HepG2 (cell line): ENCODE measurements around the gene SEBOX. TPM values are rescaled to one million over a fixed set of nuclear protein-coding genes. Genes with fewer than 3 reads are reported as not detected.
A peak's percentile ranks its signal among the peaks of the same experiment; 100 is the strongest.

Source experiments
- CBFB ChIP-seq: sonication (generic); formaldehyde crosslinking; IDR thresholded peaks from 2 replicates; pipeline ENCODE4 v1.4.0; 2020; ENCODE audit warnings: missing genetic modification reagents
- FOXP1 ChIP-seq, 2 experiments: fragments of 450-650 bp in 1 of 2; IDR thresholded peaks; 2 replicates each; pipeline ENCODE4 v1.6.1; 2017 to 2018; ENCODE audit warnings: antibody characterized with exemption in 1 of 2
- KLF12 ChIP-seq: sonication (generic); formaldehyde crosslinking; IDR thresholded peaks from 2 replicates; pipeline ENCODE4 v1.4.0; 2020; ENCODE audit warnings: missing genetic modification reagents, borderline replicate concordance
- MIER3 ChIP-seq: IDR thresholded peaks from 2 replicates; pipeline ENCODE4 v1.6.1; 2016; ENCODE audit warnings: missing compliant biosample characterization, borderline replicate concordance
- SMAD9 ChIP-seq: sonication (generic); formaldehyde crosslinking; IDR thresholded peaks from 2 replicates; pipeline ENCODE4 v1.5.1; 2020; ENCODE audit warnings: mild to moderate bottlenecking, missing genetic modification reagents
- TARDBP ChIP-seq: sonication (generic); formaldehyde crosslinking; IDR thresholded peaks from 2 replicates; pipeline ENCODE4 v1.8.0; 2022; ENCODE audit warnings: mild to moderate bottlenecking, missing genetic modification reagents
- ZBTB42 ChIP-seq: sonication (generic); formaldehyde crosslinking; IDR thresholded peaks from 2 replicates; pipeline ENCODE4 v1.5.0; 2020; ENCODE audit warnings: mild to moderate bottlenecking, missing genetic modification reagents
- ZNF496 ChIP-seq: sonication (generic); formaldehyde crosslinking; IDR thresholded peaks from 2 replicates; pipeline ENCODE4 v1.8.1; 2023; ENCODE audit warnings: mild to moderate bottlenecking, moderate library complexity, missing genetic modification reagents; ENCODE audit not compliant: insufficient replicate concordance
- ZNF7 ChIP-seq: IDR thresholded peaks from 2 replicates; pipeline ENCODE4 v1.6.1; 2016; ENCODE audit warnings: missing biosample characterization, missing genetic modification reagents
- ZNF746 ChIP-seq: sonication (generic); formaldehyde crosslinking; IDR thresholded peaks from 2 replicates; pipeline ENCODE4 v1.8.0; 2022; ENCODE audit warnings: mild to moderate bottlenecking, missing genetic modification reagents
- polyA plus RNA-seq, 8 experiments: library from polyadenylated mRNA; depleted of rRNA in 3 of 8; stranded (reverse) in 7 of 8; unstranded in 1 of 8; fragments of >200 nt; fragmentation: Illumina TruSeq in 4 of 8; extraction: Trizol in 4 of 8; gene quantifications; 2 replicates each; pipeline versions ENCODE4 v1.2.1 to v1.2.3, GENCODE V29; 2011 to 2016; ENCODE audit warnings: low read depth in 4 of 8, missing spikeins in 1 of 8, mixed read lengths in 1 of 8; ENCODE audit not compliant: insufficient read depth in 1 of 8
- total RNA-seq, 5 experiments: library from RNA; depleted of rRNA; stranded (reverse); fragments of >200 nt; fragmentation: Illumina TruSeq; extraction: Trizol; gene quantifications; 2 replicates each; pipeline ENCODE4 v1.2.3, GENCODE V29; 2016; ENCODE audit warnings: low read depth in 1 of 5
- TF ChIP-seq, protein P1 (sequence below): sonication (generic); formaldehyde crosslinking; IDR thresholded peaks from 2 replicates; pipeline ENCODE4 v1.4.0; 2020; ENCODE audit warnings: missing genetic modification reagents, borderline replicate concordance
- TF ChIP-seq, protein P2 (sequence below): sonication (generic); formaldehyde crosslinking; IDR thresholded peaks from 2 replicates; pipeline ENCODE4 v1.5.0; 2020; ENCODE audit warnings: mild to moderate bottlenecking, missing genetic modification reagents, moderate library complexity
- TF ChIP-seq, protein P3 (sequence below): sonication (generic); formaldehyde crosslinking; IDR thresholded peaks from 2 replicates; pipeline ENCODE4 v1.5.1; 2020; ENCODE audit warnings: missing genetic modification reagents, mild to moderate bottlenecking, borderline replicate concordance
- TF ChIP-seq, protein P4 (sequence below): sonication (generic); formaldehyde crosslinking; IDR thresholded peaks from 2 replicates; pipeline ENCODE4 v1.4.0; 2020; ENCODE audit warnings: missing genetic modification reagents

Gene SEBOX
- total and polyA plus RNA-seq, 2 of the 13 experiments (the other 11 are each of a cell fraction or from before 2014, with no cell fraction given): not detected

GRCh38 chr17:28405632-28406472 is 40.9 kb upstream of the SEBOX start, which contains the start of gene SLC46A1 (continued):
- TF ChIP-seq, protein P1, sequence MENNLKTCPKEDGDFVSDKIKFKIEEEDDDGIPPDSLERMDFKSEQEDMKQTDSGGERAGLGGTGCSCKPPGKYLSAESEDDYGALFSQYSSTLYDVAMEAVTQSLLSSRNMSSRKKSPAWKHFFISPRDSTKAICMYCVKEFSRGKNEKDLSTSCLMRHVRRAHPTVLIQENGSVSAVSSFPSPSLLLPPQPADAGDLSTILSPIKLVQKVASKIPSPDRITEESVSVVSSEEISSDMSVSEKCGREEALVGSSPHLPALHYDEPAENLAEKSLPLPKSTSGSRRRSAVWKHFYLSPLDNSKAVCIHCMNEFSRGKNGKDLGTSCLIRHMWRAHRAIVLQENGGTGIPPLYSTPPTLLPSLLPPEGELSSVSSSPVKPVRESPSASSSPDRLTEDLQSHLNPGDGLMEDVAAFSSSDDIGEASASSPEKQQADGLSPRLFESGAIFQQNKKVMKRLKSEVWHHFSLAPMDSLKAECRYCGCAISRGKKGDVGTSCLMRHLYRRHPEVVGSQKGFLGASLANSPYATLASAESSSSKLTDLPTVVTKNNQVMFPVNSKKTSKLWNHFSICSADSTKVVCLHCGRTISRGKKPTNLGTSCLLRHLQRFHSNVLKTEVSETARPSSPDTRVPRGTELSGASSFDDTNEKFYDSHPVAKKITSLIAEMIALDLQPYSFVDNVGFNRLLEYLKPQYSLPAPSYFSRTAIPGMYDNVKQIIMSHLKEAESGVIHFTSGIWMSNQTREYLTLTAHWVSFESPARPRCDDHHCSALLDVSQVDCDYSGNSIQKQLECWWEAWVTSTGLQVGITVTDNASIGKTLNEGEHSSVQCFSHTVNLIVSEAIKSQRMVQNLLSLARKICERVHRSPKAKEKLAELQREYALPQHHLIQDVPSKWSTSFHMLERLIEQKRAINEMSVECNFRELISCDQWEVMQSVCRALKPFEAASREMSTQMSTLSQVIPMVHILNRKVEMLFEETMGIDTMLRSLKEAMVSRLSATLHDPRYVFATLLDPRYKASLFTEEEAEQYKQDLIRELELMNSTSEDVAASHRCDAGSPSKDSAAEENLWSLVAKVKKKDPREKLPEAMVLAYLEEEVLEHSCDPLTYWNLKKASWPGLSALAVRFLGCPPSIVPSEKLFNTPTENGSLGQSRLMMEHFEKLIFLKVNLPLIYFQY: no peak
- TF ChIP-seq, protein P2, sequence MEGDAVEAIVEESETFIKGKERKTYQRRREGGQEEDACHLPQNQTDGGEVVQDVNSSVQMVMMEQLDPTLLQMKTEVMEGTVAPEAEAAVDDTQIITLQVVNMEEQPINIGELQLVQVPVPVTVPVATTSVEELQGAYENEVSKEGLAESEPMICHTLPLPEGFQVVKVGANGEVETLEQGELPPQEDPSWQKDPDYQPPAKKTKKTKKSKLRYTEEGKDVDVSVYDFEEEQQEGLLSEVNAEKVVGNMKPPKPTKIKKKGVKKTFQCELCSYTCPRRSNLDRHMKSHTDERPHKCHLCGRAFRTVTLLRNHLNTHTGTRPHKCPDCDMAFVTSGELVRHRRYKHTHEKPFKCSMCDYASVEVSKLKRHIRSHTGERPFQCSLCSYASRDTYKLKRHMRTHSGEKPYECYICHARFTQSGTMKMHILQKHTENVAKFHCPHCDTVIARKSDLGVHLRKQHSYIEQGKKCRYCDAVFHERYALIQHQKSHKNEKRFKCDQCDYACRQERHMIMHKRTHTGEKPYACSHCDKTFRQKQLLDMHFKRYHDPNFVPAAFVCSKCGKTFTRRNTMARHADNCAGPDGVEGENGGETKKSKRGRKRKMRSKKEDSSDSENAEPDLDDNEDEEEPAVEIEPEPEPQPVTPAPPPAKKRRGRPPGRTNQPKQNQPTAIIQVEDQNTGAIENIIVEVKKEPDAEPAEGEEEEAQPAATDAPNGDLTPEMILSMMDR (CRISPR knock-in tag): no peak
- TF ChIP-seq, protein P3, sequence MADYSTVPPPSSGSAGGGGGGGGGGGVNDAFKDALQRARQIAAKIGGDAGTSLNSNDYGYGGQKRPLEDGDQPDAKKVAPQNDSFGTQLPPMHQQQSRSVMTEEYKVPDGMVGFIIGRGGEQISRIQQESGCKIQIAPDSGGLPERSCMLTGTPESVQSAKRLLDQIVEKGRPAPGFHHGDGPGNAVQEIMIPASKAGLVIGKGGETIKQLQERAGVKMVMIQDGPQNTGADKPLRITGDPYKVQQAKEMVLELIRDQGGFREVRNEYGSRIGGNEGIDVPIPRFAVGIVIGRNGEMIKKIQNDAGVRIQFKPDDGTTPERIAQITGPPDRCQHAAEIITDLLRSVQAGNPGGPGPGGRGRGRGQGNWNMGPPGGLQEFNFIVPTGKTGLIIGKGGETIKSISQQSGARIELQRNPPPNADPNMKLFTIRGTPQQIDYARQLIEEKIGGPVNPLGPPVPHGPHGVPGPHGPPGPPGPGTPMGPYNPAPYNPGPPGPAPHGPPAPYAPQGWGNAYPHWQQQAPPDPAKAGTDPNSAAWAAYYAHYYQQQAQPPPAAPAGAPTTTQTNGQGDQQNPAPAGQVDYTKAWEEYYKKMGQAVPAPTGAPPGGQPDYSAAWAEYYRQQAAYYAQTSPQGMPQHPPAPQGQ (CRISPR knock-in tag): no peak
- no peak for TF ChIP-seq CBFB
- no peak for TF ChIP-seq MIER3 (CRISPR knock-in tag)
- no peak for TF ChIP-seq ZNF496 (CRISPR knock-in tag)
- TF ChIP-seq ZNF746 (CRISPR knock-in tag): peak; percentile 11
- TF ChIP-seq TARDBP: no peak
- no peak for TF ChIP-seq FOXP1 (IDR thresholded peaks at IDR 0.05)
- TF ChIP-seq FOXP1 (CRISPR knock-in tag; IDR thresholded peaks at IDR 0.05): no peak
- no peak; the same call in 1 of the 2 replicates for TF ChIP-seq KLF12 (CRISPR knock-in tag)
- no peak for TF ChIP-seq ZBTB42 (CRISPR knock-in tag)
- TF ChIP-seq SMAD9: no peak
- TF ChIP-seq ZNF7 (CRISPR knock-in tag): no peak
- TF ChIP-seq, protein P4, sequence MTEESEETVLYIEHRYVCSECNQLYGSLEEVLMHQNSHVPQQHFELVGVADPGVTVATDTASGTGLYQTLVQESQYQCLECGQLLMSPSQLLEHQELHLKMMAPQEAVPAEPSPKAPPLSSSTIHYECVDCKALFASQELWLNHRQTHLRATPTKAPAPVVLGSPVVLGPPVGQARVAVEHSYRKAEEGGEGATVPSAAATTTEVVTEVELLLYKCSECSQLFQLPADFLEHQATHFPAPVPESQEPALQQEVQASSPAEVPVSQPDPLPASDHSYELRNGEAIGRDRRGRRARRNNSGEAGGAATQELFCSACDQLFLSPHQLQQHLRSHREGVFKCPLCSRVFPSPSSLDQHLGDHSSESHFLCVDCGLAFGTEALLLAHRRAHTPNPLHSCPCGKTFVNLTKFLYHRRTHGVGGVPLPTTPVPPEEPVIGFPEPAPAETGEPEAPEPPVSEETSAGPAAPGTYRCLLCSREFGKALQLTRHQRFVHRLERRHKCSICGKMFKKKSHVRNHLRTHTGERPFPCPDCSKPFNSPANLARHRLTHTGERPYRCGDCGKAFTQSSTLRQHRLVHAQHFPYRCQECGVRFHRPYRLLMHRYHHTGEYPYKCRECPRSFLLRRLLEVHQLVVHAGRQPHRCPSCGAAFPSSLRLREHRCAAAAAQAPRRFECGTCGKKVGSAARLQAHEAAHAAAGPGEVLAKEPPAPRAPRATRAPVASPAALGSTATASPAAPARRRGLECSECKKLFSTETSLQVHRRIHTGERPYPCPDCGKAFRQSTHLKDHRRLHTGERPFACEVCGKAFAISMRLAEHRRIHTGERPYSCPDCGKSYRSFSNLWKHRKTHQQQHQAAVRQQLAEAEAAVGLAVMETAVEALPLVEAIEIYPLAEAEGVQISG (CRISPR knock-in tag): peak; percentile 52; the same call in 1 of the 2 replicates
